ENCODE measurements around the gene HLA-C. TPM values are rescaled to one million over a fixed set of nuclear protein-coding genes. Genes with fewer than 3 reads are reported as not detected.

HLA-C gene
- total and polyA plus RNA-seq, 9 of the 15 experiments (the other 6 are each of a cell fraction or from before 2014, with no cell fraction given), result 0.23 to 4.9 (median 1.2) TPM

GRCh38 chr6:31294056-31294455, 22.2 kb upstream of the HLA-C start:
- FAIRE-seq (no peak), ATAC-seq (no peak), DNase-seq (ENCODE audit: extremely low read depth in 1 of 4, low spot score in 3 of 4) (no peak)
- Histone ChIP-seq H3K27ac (ENCODE audit: extremely low read depth, low read depth, low read length) (no peak overlapping the region), H3K4me2 (ENCODE audit: insufficient read depth, low read length) (no peak overlapping the region), H3K79me2 (ENCODE audit: control insufficient read depth, insufficient read depth, low read length) (no peaks in the 10 kb centered on the region), H3K27me3 (ENCODE audit: control insufficient read depth in 2 of 2, insufficient read depth in 2 of 2, low read length in 2 of 2) (peaks cover 0 to 4% of the 10 kb centered on the region in 2 experiments; a peak in 2 of 5 replicates), H2AFZ (ENCODE audit: low read depth, low read length) (no peak overlapping the region), H3K9me3 (replicated peaks; ENCODE audit: control insufficient read depth, insufficient read depth, low read depth, low read length) (no peaks in the 10 kb centered on the region), H3K9me1 (ENCODE audit: control insufficient read depth, insufficient read depth, low read length) (no peaks in the 10 kb centered on the region), H3K9ac (ENCODE audit: insufficient read depth in 1 of 2, low read depth in 2 of 2, low read length in 2 of 2) (no peak overlapping the region), H3K4me1 (replicated peaks in 1 of 2; ENCODE audit: control insufficient read depth in 2 of 2, insufficient read depth in 2 of 2, low read length in 2 of 2) (no peaks in the 10 kb centered on the region), H4K20me1 (replicated peaks; ENCODE audit: control insufficient read depth, insufficient read depth, low read length) (no peaks in the 10 kb centered on the region), H3K4me3 (no peak overlapping the region), H3K36me3 (ENCODE audit: control insufficient read depth, insufficient read depth, low read length) (no peaks in the 10 kb centered on the region)
- intact Hi-C loops (cut with micrococcal nuclease), result no loop called here
- 2% methylated on average over 3 of the region's 3 CpGs for WGBS (ENCODE audit: insufficient coverage, low coverage, missing lambda C conversion rate)
- no TSS peak for BruUV-seq (replicated peaks)
- no peak for TF ChIP-seq NBN (IDR thresholded peaks at IDR 0.05; ENCODE audit: low read depth)
- TF ChIP-seq, protein P1, sequence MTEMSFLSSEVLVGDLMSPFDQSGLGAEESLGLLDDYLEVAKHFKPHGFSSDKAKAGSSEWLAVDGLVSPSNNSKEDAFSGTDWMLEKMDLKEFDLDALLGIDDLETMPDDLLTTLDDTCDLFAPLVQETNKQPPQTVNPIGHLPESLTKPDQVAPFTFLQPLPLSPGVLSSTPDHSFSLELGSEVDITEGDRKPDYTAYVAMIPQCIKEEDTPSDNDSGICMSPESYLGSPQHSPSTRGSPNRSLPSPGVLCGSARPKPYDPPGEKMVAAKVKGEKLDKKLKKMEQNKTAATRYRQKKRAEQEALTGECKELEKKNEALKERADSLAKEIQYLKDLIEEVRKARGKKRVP (CRISPR knock-in tag; IDR thresholded peaks at IDR 0.05), result no peak
- TF ChIP-seq, protein P2, sequence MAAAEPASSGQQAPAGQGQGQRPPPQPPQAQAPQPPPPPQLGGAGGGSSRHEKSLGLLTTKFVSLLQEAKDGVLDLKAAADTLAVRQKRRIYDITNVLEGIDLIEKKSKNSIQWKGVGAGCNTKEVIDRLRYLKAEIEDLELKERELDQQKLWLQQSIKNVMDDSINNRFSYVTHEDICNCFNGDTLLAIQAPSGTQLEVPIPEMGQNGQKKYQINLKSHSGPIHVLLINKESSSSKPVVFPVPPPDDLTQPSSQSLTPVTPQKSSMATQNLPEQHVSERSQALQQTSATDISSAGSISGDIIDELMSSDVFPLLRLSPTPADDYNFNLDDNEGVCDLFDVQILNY (CRISPR knock-in tag; IDR thresholded peaks at IDR 0.05), result no peak
- no peak for TF ChIP-seq FOXM1 (IDR thresholded peaks at IDR 0.05; ENCODE audit: low read depth)
- no peak for TF ChIP-seq FOXM1 (CRISPR knock-in tag; IDR thresholded peaks at IDR 0.05; ENCODE audit: low read depth)
- no peak for TF ChIP-seq ZBTB17 (CRISPR knock-in tag; IDR thresholded peaks at IDR 0.05)
- TF ChIP-seq, protein P3, sequence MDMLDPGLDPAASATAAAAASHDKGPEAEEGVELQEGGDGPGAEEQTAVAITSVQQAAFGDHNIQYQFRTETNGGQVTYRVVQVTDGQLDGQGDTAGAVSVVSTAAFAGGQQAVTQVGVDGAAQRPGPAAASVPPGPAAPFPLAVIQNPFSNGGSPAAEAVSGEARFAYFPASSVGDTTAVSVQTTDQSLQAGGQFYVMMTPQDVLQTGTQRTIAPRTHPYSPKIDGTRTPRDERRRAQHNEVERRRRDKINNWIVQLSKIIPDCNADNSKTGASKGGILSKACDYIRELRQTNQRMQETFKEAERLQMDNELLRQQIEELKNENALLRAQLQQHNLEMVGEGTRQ (CRISPR knock-in tag; IDR thresholded peaks at IDR 0.05), result no peak
- TF ChIP-seq, protein P4, sequence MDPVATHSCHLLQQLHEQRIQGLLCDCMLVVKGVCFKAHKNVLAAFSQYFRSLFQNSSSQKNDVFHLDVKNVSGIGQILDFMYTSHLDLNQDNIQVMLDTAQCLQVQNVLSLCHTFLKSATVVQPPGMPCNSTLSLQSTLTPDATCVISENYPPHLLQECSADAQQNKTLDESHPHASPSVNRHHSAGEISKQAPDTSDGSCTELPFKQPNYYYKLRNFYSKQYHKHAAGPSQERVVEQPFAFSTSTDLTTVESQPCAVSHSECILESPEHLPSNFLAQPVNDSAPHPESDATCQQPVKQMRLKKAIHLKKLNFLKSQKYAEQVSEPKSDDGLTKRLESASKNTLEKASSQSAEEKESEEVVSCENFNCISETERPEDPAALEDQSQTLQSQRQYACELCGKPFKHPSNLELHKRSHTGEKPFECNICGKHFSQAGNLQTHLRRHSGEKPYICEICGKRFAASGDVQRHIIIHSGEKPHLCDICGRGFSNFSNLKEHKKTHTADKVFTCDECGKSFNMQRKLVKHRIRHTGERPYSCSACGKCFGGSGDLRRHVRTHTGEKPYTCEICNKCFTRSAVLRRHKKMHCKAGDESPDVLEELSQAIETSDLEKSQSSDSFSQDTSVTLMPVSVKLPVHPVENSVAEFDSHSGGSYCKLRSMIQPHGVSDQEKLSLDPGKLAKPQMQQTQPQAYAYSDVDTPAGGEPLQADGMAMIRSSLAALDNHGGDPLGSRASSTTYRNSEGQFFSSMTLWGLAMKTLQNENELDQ (CRISPR knock-in tag; IDR thresholded peaks at IDR 0.05; ENCODE audit: borderline replicate concordance), result no peak
- TF ChIP-seq ERF (CRISPR knock-in tag; IDR thresholded peaks at IDR 0.05), result no peak
- TF ChIP-seq HOMEZ (CRISPR knock-in tag; IDR thresholded peaks at IDR 0.05), result no peak
- no peak for TF ChIP-seq C11orf30 (IDR thresholded peaks at IDR 0.05; ENCODE audit: low read depth)
- TF ChIP-seq, protein P5, sequence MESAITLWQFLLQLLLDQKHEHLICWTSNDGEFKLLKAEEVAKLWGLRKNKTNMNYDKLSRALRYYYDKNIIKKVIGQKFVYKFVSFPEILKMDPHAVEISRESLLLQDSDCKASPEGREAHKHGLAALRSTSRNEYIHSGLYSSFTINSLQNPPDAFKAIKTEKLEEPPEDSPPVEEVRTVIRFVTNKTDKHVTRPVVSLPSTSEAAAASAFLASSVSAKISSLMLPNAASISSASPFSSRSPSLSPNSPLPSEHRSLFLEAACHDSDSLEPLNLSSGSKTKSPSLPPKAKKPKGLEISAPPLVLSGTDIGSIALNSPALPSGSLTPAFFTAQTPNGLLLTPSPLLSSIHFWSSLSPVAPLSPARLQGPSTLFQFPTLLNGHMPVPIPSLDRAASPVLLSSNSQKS (CRISPR knock-in tag; IDR thresholded peaks at IDR 0.05), result no peak
- TF ChIP-seq ZNF124 (CRISPR knock-in tag; IDR thresholded peaks at IDR 0.05), result no peak
- no peak for TF ChIP-seq CEBPG (CRISPR knock-in tag; IDR thresholded peaks at IDR 0.05)
- no peak for TF ChIP-seq CEBPG (tag; conservative IDR thresholded peaks at IDR 0.05 in 1 of 2, IDR thresholded peaks at IDR 0.05 in 1 of 2)
- POLR2A ChIA-PET, result interaction anchor here (1.0 to 2.1 kb wide), 4 partner anchors 8 to 44 kb away, joined by 3 to 7 read pairs (median 4); no protein-coding TSS in a partner anchor
- CTCF ChIA-PET (ENCODE audit: low intra/inter-chr PET ratio), result no interaction called here
- in situ Hi-C loops (cut with MboI), result no loop called here
